PC-9 (cell line): ENCODE measurements around the gene PLSCR2. TPM values are rescaled to one million over a fixed set of nuclear protein-coding genes. Genes with fewer than 3 reads are reported as not detected.
A peak's percentile ranks its signal among the peaks of the same experiment; 100 is the strongest.

Experiments
- BruUV-seq: library from RNA; stranded (reverse); fragments of 400-500 nt; replicated peaks from 2 replicates; lab custom pipeline; 2021; lab: Mats Ljungman, UMichigan
- CTCF ChIA-PET: fragments of 300-600 bp; sonication (Branson Sonifier 250); formaldehyde crosslinking; loops from one replicate; lab custom pipeline; 2022; ENCODE audit warnings: antibody characterized with exemption; lab: Charles Lee
- POLR2A ChIA-PET: fragments of 300-600 bp; sonication (Branson Sonifier 250); formaldehyde crosslinking; loops from one replicate; lab custom pipeline; 2022; ENCODE audit warnings: antibody characterized with exemption; ENCODE audit not compliant: unreplicated experiment; lab: Charles Lee
- DNase-seq, 2 experiments: peaks; one replicate each; pipeline versions ENCODE4 v3.0.0 to v3.0.0-alpha.2; 2015 to 2022; ENCODE audit warnings: mixed read lengths in 1 of 2
- H2AFZ ChIP-seq: fragments of 200-600 bp; sonication (generic); 2 replicates; pipeline ENCODE4 v1.8.1; 2017; ENCODE audit warnings: antibody characterized with exemption
- H3F3A ChIP-seq: fragments of 200-600 bp; sonication (generic); 2 replicates; pipeline ENCODE4 v1.8.1; 2017; ENCODE audit warnings: antibody characterized with exemption, mild to moderate bottlenecking, low read depth; ENCODE audit not compliant: insufficient read depth
- H3K27ac ChIP-seq: fragments of 200-600 bp; sonication (generic); 2 replicates; pipeline ENCODE4 v1.6.1; 2016; ENCODE audit warnings: mixed run types
- H3K27me3 ChIP-seq: fragments of 200-600 bp; sonication (generic); 2 replicates; pipeline ENCODE4 v1.6.1; 2016; ENCODE audit warnings: low read depth, mixed run types; ENCODE audit not compliant: insufficient read depth
- H3K36me3 ChIP-seq: fragments of 200-600 bp; sonication (generic); 2 replicates; pipeline ENCODE4 v1.6.1; 2016; ENCODE audit warnings: low read depth, mixed run types
- H3K4me1 ChIP-seq: fragments of 200-600 bp; sonication (generic); replicated peaks from 2 replicates; pipeline ENCODE4 v1.6.1; 2016; ENCODE audit warnings: mixed run types; ENCODE audit not compliant: insufficient read depth
- H3K4me2 ChIP-seq: fragments of 200-600 bp; sonication (generic); 2 replicates; pipeline ENCODE4 v1.6.1; 2017; ENCODE audit warnings: mixed run types
- H3K4me3 ChIP-seq: fragments of 200-600 bp; sonication (generic); 2 replicates; pipeline ENCODE4 v1.6.1; 2016; ENCODE audit warnings: mixed run types
- H3K79me2 ChIP-seq: fragments of 200-600 bp; sonication (generic); 2 replicates; pipeline ENCODE4 v1.6.1; 2017; ENCODE audit warnings: low read depth, mixed run types
- H3K9me2 ChIP-seq: fragments of 200-600 bp; sonication (generic); 2 replicates; pipeline ENCODE4 v1.8.1; 2017; ENCODE audit warnings: mild to moderate bottlenecking; ENCODE audit not compliant: insufficient read depth
- H3K9me3 ChIP-seq: fragments of 200-600 bp; sonication (generic); 2 replicates; pipeline ENCODE4 v1.8.1; 2016; ENCODE audit warnings: low read depth; ENCODE audit not compliant: insufficient read depth
- H4K20me1 ChIP-seq: fragments of 200-600 bp; sonication (generic); 2 replicates; pipeline ENCODE4 v1.8.1; 2017; ENCODE audit not compliant: insufficient read depth
- CTCF ChIP-seq: fragments of 200-600 bp; sonication (generic); conservative IDR thresholded peaks from 2 replicates; pipeline ENCODE4 v1.6.1; 2017; ENCODE audit warnings: mixed run types, antibody characterized with exemption, mild to moderate bottlenecking, moderate library complexity
- EZH2 ChIP-seq: fragments of 200-600 bp; sonication (generic); IDR thresholded peaks from 2 replicates; pipeline ENCODE4 v1.8.0; 2017; ENCODE audit warnings: antibody characterized with exemption, low read depth
- intact Hi-C: fragments of 100-400 bp; cut with micrococcal nuclease; formaldehyde crosslinking; loops from one replicate; pipeline ENCODE4 v1.10.0; 2022; ENCODE audit not compliant: unreplicated experiment
- total RNA-seq: library from RNA; stranded (reverse); gene quantifications from 2 replicates; pipeline ENCODE4 v1.2.3, GENCODE V29; 2021

Gene PLSCR2
- total RNA-seq, 1 experiment from 2014 or later, result not detected

- H3K36me3 ChIP-seq, result no peaks in the 10 kb centered on the region
- no peak overlapping the region for H3K27ac ChIP-seq
- BruUV-seq, result no TSS peak
- no peak overlapping the region; the same call in 1 of the 2 replicates for H3K4me2 ChIP-seq
- H3K79me2 ChIP-seq, result no peaks in the 10 kb centered on the region
- TF ChIP-seq EZH2 (no peak), CTCF (no peak)
- intact Hi-C loops, result loop anchor here (1.0 kb wide), 1 partner anchor 76 kb away; the partner anchor contains the start of gene PLSCR1
- no peaks in the 10 kb centered on the region; the same call in 1 of the 2 replicates for H3K9me3 ChIP-seq
- no peaks in the 10 kb centered on the region for H3K27me3 ChIP-seq
- ChIA-PET CTCF (no interaction called here), POLR2A (interaction anchor here (0.6 to 0.8 kb wide), 2 partner anchors 36 to 75 kb away, joined by 5 to 6 read pairs; no protein-coding TSS in a partner anchor)
- H2AFZ ChIP-seq, result no peak overlapping the region
- no peaks in the 10 kb centered on the region for H4K20me1 ChIP-seq
- H3F3A ChIP-seq, result no peaks in the 10 kb centered on the region
- DNase-seq, result no peak
- H3K4me3 ChIP-seq, result no peak overlapping the region
- H3K9me2 ChIP-seq, result no peaks in the 10 kb centered on the region
- no peaks in the 10 kb centered on the region for H3K4me1 ChIP-seq
These were observed 651 bp downstream of the PLSCR2 start for GRCh38 chr3:146468671-146469149.

- H3K4me3 ChIP-seq, result no peak overlapping the region
- no peaks in the 10 kb centered on the region for H3K27me3 ChIP-seq
- POLR2A ChIA-PET, result interaction anchor here (0.6 kb wide), 1 partner anchor 76 kb away, joined by 5 read pairs; no protein-coding TSS in a partner anchor
- DNase-seq, result no peak
- TF ChIP-seq EZH2 (no peak), CTCF (no peak)
- no peak overlapping the region for H2AFZ ChIP-seq
- H3K36me3 ChIP-seq, result no peaks in the 10 kb centered on the region
- no peaks in the 10 kb centered on the region for H3K4me1 ChIP-seq
- H3F3A ChIP-seq, result no peaks in the 10 kb centered on the region
- no peak overlapping the region for H3K27ac ChIP-seq
- H3K4me2 ChIP-seq, result no peak overlapping the region
- intact Hi-C loops, result no loop called here
- BruUV-seq, result no TSS peak
- no peaks in the 10 kb centered on the region for H3K79me2 ChIP-seq
- no peaks in the 10 kb centered on the region; the same call in 1 of the 2 replicates for H3K9me3 ChIP-seq
- CTCF ChIA-PET, result no interaction called here
- H3K9me2 ChIP-seq, result no peaks in the 10 kb centered on the region
- H4K20me1 ChIP-seq, result no peaks in the 10 kb centered on the region
These were observed 1.1 kb downstream of the PLSCR2 start for GRCh38 chr3:146468234-146468633.

- intact Hi-C loops, result no loop called here
- H3K27ac ChIP-seq, result 0 out of 2 replicates have a peak overlapping the region, but pooled peaks have one; percentile 9
These were observed 2.8 kb downstream of the PLSCR2 start for GRCh38 chr3:146466604-146467003.

More at GRCh38 chr3:146466604-146467003, 2.8 kb downstream of the PLSCR2 start:
- Histone ChIP-seq H3K9me3 (no peaks in the 10 kb centered on the region; the same call in 1 of the 2 replicates), H4K20me1 (no peaks in the 10 kb centered on the region), H3F3A (no peaks in the 10 kb centered on the region), H3K79me2 (no peaks in the 10 kb centered on the region), H3K36me3 (no peaks in the 10 kb centered on the region), H3K4me3 (no peak overlapping the region), H3K9me2 (no peaks in the 10 kb centered on the region), H3K4me1 (no peaks in the 10 kb centered on the region), H3K4me2 (no peak overlapping the region), H2AFZ (no peak overlapping the region), H3K27me3 (no peaks in the 10 kb centered on the region)
- CTCF ChIA-PET, result no interaction called here
- TF ChIP-seq CTCF (no peak), EZH2 (no peak)
- POLR2A ChIA-PET, result no interaction called here
- BruUV-seq, result no TSS peak
- no peak for DNase-seq
